MM.1S (cell line): Measurements from ENCODE around the gene MTA3.

Experiments used
- EZH2 ChIP-seq: fragments of 300-600 bp; sonication (generic); optimal IDR thresholded peaks from 2 replicates; pipeline ENCODE3; 2017; ENCODE audit warnings: low read depth, mild to moderate bottlenecking, antibody characterized with exemption, low read length, mixed read lengths
- TF ChIP-seq, protein P1 (sequence below): fragments of 300-600 bp; sonication (generic); IDR thresholded peaks from 2 replicates; pipeline ENCODE4 v1.5.1; 2016; ENCODE audit warnings: antibody characterized with exemption, low read length, mixed read lengths

DNA sequence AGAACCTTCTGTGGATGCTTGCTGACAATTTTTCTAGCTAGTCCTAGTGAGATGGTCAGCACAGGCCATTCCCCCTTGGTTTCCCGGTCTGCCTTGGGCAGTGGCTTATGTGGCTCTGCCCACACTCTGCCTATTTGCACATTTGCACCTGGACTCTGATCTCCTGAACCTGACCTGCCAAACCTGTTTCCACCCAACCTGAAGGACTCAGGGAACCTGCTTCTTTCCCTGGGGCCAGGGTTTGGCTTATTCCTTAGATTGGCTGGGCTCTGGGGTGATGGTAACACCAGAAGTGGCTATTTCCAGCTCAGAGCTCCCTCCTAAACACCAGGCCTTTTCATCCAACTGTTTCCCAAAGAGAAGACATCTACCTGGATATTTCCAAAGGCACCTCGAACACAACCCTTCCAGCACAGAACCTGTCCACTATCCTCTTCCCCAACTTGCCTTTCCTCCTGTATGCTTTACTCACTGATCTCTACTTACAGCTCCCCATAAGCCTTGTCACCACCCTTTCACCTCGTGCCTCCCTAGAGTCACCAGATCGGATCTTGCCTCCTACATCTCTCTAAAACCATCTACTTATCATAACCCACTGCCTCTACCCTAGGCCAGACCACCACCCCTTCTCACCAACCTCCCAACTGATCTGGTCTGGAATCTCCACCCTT lies 5.8 kb upstream of the MTA3 start:
- TF ChIP-seq, protein P1, sequence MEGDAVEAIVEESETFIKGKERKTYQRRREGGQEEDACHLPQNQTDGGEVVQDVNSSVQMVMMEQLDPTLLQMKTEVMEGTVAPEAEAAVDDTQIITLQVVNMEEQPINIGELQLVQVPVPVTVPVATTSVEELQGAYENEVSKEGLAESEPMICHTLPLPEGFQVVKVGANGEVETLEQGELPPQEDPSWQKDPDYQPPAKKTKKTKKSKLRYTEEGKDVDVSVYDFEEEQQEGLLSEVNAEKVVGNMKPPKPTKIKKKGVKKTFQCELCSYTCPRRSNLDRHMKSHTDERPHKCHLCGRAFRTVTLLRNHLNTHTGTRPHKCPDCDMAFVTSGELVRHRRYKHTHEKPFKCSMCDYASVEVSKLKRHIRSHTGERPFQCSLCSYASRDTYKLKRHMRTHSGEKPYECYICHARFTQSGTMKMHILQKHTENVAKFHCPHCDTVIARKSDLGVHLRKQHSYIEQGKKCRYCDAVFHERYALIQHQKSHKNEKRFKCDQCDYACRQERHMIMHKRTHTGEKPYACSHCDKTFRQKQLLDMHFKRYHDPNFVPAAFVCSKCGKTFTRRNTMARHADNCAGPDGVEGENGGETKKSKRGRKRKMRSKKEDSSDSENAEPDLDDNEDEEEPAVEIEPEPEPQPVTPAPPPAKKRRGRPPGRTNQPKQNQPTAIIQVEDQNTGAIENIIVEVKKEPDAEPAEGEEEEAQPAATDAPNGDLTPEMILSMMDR = no peak
- no peak for TF ChIP-seq EZH2
